ENCODE results near the gene CAMTA1. TPM values are rescaled to one million over a fixed set of nuclear protein-coding genes. Genes with fewer than 3 reads are reported as not detected.

The CAMTA1 gene
- total and polyA plus RNA-seq, 3 experiments from 2014 or later: 60.2 to 79.0 (median 61.7) TPM

GRCh38 chr1:7507285-7508019, 722.2 kb downstream of the CAMTA1 start:
- Histone ChIP-seq H3K9me3 (ENCODE audit: low read length) (no peaks in the 10 kb centered on the region), H3K4me3 (ENCODE audit: low read length) (no peak overlapping the region), H3K27me3 (ENCODE audit: insufficient read depth, low read length, poor library complexity, severe bottlenecking) (no peaks in the 10 kb centered on the region), H3K4me1 (ENCODE audit: insufficient read depth, low read length) (no peaks in the 10 kb centered on the region), H3K36me3 (ENCODE audit: insufficient read depth, low read length) (no peaks in the 10 kb centered on the region), H3K27ac (ENCODE audit: low read depth, low read length) (no peak overlapping the region)
- no peaks in the 10 kb centered on the region for H3K36me3 Mint-ChIP-seq
- no peak overlapping the region for H3K4me3 Mint-ChIP-seq
- DNase-seq: no peak
- no peaks in the 10 kb centered on the region for H3K9me3 Mint-ChIP-seq
- POLR2A ChIA-PET: no interaction called here
- H3K27ac Mint-ChIP-seq: no peak overlapping the region
- CTCF ChIA-PET: no interaction called here
- no peaks in the 10 kb centered on the region for H3K4me1 Mint-ChIP-seq
- H3K27me3 Mint-ChIP-seq: peaks cover 3 to 14% of the 10 kb centered on the region in 2 donors

GRCh38 chr1:7508052-7508933, 723.0 kb downstream of the CAMTA1 start:
- DNase-seq: no peak
- Mint-ChIP-seq H3K4me1 (no peaks in the 10 kb centered on the region), H3K9me3 (no peaks in the 10 kb centered on the region), H3K27ac (no peak overlapping the region), H3K4me3 (no peak overlapping the region), H3K27me3 (peaks cover 3 to 21% of the 10 kb centered on the region in 2 donors), H3K36me3 (no peaks in the 10 kb centered on the region)
- no peaks in the 10 kb centered on the region for H3K9me3 ChIP-seq (ENCODE audit: low read length)
- no peaks in the 10 kb centered on the region for H3K36me3 ChIP-seq (ENCODE audit: insufficient read depth, low read length)
- CTCF ChIA-PET: no interaction called here
- H3K27ac ChIP-seq (ENCODE audit: low read depth, low read length): no peak overlapping the region
- POLR2A ChIA-PET: no interaction called here
- no peaks in the 10 kb centered on the region for H3K27me3 ChIP-seq (ENCODE audit: insufficient read depth, low read length, poor library complexity, severe bottlenecking)
- H3K4me3 ChIP-seq (ENCODE audit: low read length): no peak overlapping the region
- no peaks in the 10 kb centered on the region for H3K4me1 ChIP-seq (ENCODE audit: insufficient read depth, low read length)

GRCh38 chr1:7508934-7509519, 723.8 kb downstream of the CAMTA1 start:
- H3K9me3 Mint-ChIP-seq: no peaks in the 10 kb centered on the region
- Histone ChIP-seq H3K9me3 (ENCODE audit: low read length) (no peaks in the 10 kb centered on the region), H3K4me3 (ENCODE audit: low read length) (no peak overlapping the region), H3K27ac (ENCODE audit: low read depth, low read length) (no peak overlapping the region), H3K36me3 (ENCODE audit: insufficient read depth, low read length) (no peaks in the 10 kb centered on the region), H3K27me3 (ENCODE audit: insufficient read depth, low read length, poor library complexity, severe bottlenecking) (no peaks in the 10 kb centered on the region), H3K4me1 (ENCODE audit: insufficient read depth, low read length) (no peaks in the 10 kb centered on the region)
- H3K4me1 Mint-ChIP-seq: no peaks in the 10 kb centered on the region
- H3K4me3 Mint-ChIP-seq: no peak overlapping the region
- no peak overlapping the region for H3K27ac Mint-ChIP-seq
- no peaks in the 10 kb centered on the region for H3K36me3 Mint-ChIP-seq
- CTCF ChIA-PET: no interaction called here
- peaks cover 5 to 22% of the 10 kb centered on the region in 2 donors for H3K27me3 Mint-ChIP-seq
- no peak for DNase-seq
- POLR2A ChIA-PET: no interaction called here

GRCh38 chr1:7509598-7509997, 724.3 kb downstream of the CAMTA1 start:
- POLR2A ChIA-PET: no interaction called here
- no peaks in the 10 kb centered on the region for H3K4me1 Mint-ChIP-seq
- Histone ChIP-seq H3K27me3 (ENCODE audit: insufficient read depth, low read length, poor library complexity, severe bottlenecking) (no peaks in the 10 kb centered on the region), H3K4me1 (ENCODE audit: insufficient read depth, low read length) (no peaks in the 10 kb centered on the region), H3K9me3 (ENCODE audit: low read length) (no peaks in the 10 kb centered on the region), H3K27ac (ENCODE audit: low read depth, low read length) (no peak overlapping the region), H3K36me3 (ENCODE audit: insufficient read depth, low read length) (no peaks in the 10 kb centered on the region), H3K4me3 (ENCODE audit: low read length) (no peak overlapping the region)
- H3K27ac Mint-ChIP-seq: no peak overlapping the region
- H3K9me3 Mint-ChIP-seq: no peaks in the 10 kb centered on the region
- no peak for DNase-seq
- CTCF ChIA-PET: no interaction called here
- H3K27me3 Mint-ChIP-seq: peaks cover 7 to 26% of the 10 kb centered on the region in 2 donors
- H3K36me3 Mint-ChIP-seq: no peaks in the 10 kb centered on the region
- H3K4me3 Mint-ChIP-seq: no peak overlapping the region

- no peaks in the 10 kb centered on the region for H3K36me3 Mint-ChIP-seq
- H3K9me3 ChIP-seq (ENCODE audit: low read length): no peaks in the 10 kb centered on the region
- no peak overlapping the region for H3K27ac Mint-ChIP-seq
- no peaks in the 10 kb centered on the region for H3K9me3 Mint-ChIP-seq
- no peaks in the 10 kb centered on the region for H3K4me1 ChIP-seq (ENCODE audit: insufficient read depth, low read length)
- ChIA-PET CTCF (no interaction called here), POLR2A (no interaction called here)
- H3K4me3 Mint-ChIP-seq: no peak overlapping the region
- peaks cover 7 to 26% of the 10 kb centered on the region in 2 donors for H3K27me3 Mint-ChIP-seq
- H3K27me3 ChIP-seq (ENCODE audit: insufficient read depth, low read length, poor library complexity, severe bottlenecking): no peaks in the 10 kb centered on the region
- no peak overlapping the region for H3K27ac ChIP-seq (ENCODE audit: low read depth, low read length)
- H3K4me3 ChIP-seq (ENCODE audit: low read length): no peak overlapping the region
- H3K36me3 ChIP-seq (ENCODE audit: insufficient read depth, low read length): no peaks in the 10 kb centered on the region
- H3K4me1 Mint-ChIP-seq: no peaks in the 10 kb centered on the region
- DNase-seq: no peak
Observed at GRCh38 chr1:7510389-7510931, 725.2 kb downstream of the CAMTA1 start.

- H3K27ac Mint-ChIP-seq: no peak overlapping the region
- POLR2A ChIA-PET: no interaction called here
- CTCF ChIA-PET: no interaction called here
Observed at GRCh38 chr1:7511381-7511780, 726.1 kb downstream of the CAMTA1 start.

GRCh38 chr1:7513081-7513480, 727.8 kb downstream of the CAMTA1 start:
- Mint-ChIP-seq H3K27ac (no peak overlapping the region), H3K9me3 (no peaks in the 10 kb centered on the region), H3K36me3 (no peaks in the 10 kb centered on the region), H3K27me3 (peaks cover 13 to 33% of the 10 kb centered on the region in 2 donors), H3K4me3 (no peak overlapping the region), H3K4me1 (no peaks in the 10 kb centered on the region)
- Histone ChIP-seq H3K36me3 (ENCODE audit: insufficient read depth, low read length) (no peaks in the 10 kb centered on the region), H3K9me3 (ENCODE audit: low read length) (no peaks in the 10 kb centered on the region), H3K27me3 (ENCODE audit: insufficient read depth, low read length, poor library complexity, severe bottlenecking) (no peaks in the 10 kb centered on the region), H3K4me1 (ENCODE audit: insufficient read depth, low read length) (no peaks in the 10 kb centered on the region), H3K27ac (ENCODE audit: low read depth, low read length) (no peak overlapping the region), H3K4me3 (ENCODE audit: low read length) (no peak overlapping the region)
- CTCF ChIA-PET: no interaction called here
- POLR2A ChIA-PET: no interaction called here
- DNase-seq: no peak

More at GRCh38 chr1:7511381-7511780, 726.1 kb downstream of the CAMTA1 start:
- Mint-ChIP-seq H3K9me3 (no peaks in the 10 kb centered on the region), H3K36me3 (no peaks in the 10 kb centered on the region), H3K27me3 (peaks cover 11 to 26% of the 10 kb centered on the region in 2 donors), H3K4me1 (no peaks in the 10 kb centered on the region), H3K4me3 (no peak overlapping the region)
- H3K36me3 ChIP-seq (ENCODE audit: insufficient read depth, low read length): no peaks in the 10 kb centered on the region
- H3K4me1 ChIP-seq (ENCODE audit: insufficient read depth, low read length): no peaks in the 10 kb centered on the region
- H3K27ac ChIP-seq (ENCODE audit: low read depth, low read length): no peak overlapping the region
- H3K4me3 ChIP-seq (ENCODE audit: low read length): no peak overlapping the region
- H3K9me3 ChIP-seq (ENCODE audit: low read length): no peaks in the 10 kb centered on the region
- no peaks in the 10 kb centered on the region for H3K27me3 ChIP-seq (ENCODE audit: insufficient read depth, low read length, poor library complexity, severe bottlenecking)
- DNase-seq: no peak

GRCh38 chr1:7515175-7515574, 729.9 kb downstream of the CAMTA1 start:
- Mint-ChIP-seq H3K27me3 (peaks cover 13 to 33% of the 10 kb centered on the region in 2 donors), H3K27ac (no peak overlapping the region), H3K9me3 (no peaks in the 10 kb centered on the region), H3K4me3 (no peak overlapping the region), H3K4me1 (no peaks in the 10 kb centered on the region), H3K36me3 (no peaks in the 10 kb centered on the region)
- H3K9me3 ChIP-seq (ENCODE audit: low read length): no peaks in the 10 kb centered on the region
- H3K36me3 ChIP-seq (ENCODE audit: insufficient read depth, low read length): no peaks in the 10 kb centered on the region
- H3K4me1 ChIP-seq (ENCODE audit: insufficient read depth, low read length): no peaks in the 10 kb centered on the region
- H3K4me3 ChIP-seq (ENCODE audit: low read length): no peak overlapping the region
- POLR2A ChIA-PET: no interaction called here
- H3K27me3 ChIP-seq (ENCODE audit: insufficient read depth, low read length, poor library complexity, severe bottlenecking): no peaks in the 10 kb centered on the region
- CTCF ChIA-PET: interaction anchor here (1.1 kb wide), 1 partner anchor 12 kb away, joined by 3 read pairs; no protein-coding TSS in a partner anchor
- DNase-seq: no peak
- no peak overlapping the region for H3K27ac ChIP-seq (ENCODE audit: low read depth, low read length)

Data from CD8-positive, alpha-beta memory T cell (primary cell).